ENCODE data around the gene SUFU. TPM values are rescaled to one million over a fixed set of nuclear protein-coding genes. Genes with fewer than 3 reads are reported as not detected.

SUFU gene
- total and polyA plus RNA-seq, 2 of the 13 experiments (the other 11 are each of a cell fraction or from before 2014, with no cell fraction given), result 2.9 to 5.5 TPM

DNA sequence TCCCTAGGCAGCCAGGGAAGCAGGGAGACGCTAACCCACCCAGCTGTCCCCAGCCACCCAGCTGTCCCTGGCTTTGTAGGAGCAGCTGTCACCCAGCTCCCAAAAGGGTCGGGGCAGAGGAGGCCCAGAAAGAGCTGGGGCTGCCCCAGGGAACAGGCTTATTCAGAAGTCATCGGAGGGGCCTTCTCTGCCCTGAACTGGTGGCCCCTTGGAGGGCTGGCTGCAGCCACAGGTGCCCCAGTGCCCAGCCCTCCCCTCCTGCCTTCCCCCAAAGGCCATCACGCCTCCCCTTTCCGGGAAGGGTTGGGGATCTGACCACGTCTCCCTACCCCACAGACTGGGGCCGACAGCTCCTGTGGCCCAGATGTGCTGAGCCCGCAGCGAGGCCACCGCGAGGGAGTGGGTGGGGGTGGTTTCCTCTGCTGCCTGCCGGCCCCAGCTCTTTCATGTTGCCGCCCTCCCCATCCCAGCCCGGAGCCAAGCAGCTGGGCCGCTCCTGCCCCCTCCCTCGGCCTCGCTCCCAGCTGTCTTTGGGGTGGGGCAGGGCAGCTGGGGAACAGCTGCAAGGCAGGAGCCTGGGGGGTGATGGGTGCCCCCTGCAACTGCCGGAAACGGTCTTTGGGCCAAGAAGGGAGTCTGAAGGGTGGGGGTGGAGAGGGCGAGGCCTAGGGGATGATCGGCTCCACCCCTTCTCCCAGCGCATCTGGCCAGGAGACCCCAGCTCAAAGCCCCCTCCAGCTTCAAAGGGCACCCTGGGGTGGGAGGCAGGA is 157.3 kb downstream of the SUFU start (continued):
- no peak for TF ChIP-seq CHCHD3 (CRISPR knock-in tag; IDR thresholded peaks at IDR 0.05)
- peak; percentile 89 for TF ChIP-seq TARDBP (CRISPR knock-in tag; IDR thresholded peaks at IDR 0.05)
- TF ChIP-seq, protein P1, sequence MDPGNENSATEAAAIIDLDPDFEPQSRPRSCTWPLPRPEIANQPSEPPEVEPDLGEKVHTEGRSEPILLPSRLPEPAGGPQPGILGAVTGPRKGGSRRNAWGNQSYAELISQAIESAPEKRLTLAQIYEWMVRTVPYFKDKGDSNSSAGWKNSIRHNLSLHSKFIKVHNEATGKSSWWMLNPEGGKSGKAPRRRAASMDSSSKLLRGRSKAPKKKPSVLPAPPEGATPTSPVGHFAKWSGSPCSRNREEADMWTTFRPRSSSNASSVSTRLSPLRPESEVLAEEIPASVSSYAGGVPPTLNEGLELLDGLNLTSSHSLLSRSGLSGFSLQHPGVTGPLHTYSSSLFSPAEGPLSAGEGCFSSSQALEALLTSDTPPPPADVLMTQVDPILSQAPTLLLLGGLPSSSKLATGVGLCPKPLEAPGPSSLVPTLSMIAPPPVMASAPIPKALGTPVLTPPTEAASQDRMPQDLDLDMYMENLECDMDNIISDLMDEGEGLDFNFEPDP (CRISPR knock-in tag; conservative IDR thresholded peaks at IDR 0.05), result no peak
- no peak for TF ChIP-seq SYNCRIP (IDR thresholded peaks at IDR 0.05; ENCODE audit: insufficient read depth, low read depth, low read length)
- TF ChIP-seq, protein P2, sequence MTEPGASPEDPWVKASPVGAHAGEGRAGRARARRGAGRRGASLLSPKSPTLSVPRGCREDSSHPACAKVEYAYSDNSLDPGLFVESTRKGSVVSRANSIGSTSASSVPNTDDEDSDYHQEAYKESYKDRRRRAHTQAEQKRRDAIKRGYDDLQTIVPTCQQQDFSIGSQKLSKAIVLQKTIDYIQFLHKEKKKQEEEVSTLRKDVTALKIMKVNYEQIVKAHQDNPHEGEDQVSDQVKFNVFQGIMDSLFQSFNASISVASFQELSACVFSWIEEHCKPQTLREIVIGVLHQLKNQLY (CRISPR knock-in tag; IDR thresholded peaks at IDR 0.05), result peak; percentile 63; the same call in 1 of the 2 replicates
- peak; percentile 34; the same call in 1 of the 2 replicates for TF ChIP-seq MIER3 (CRISPR knock-in tag; IDR thresholded peaks at IDR 0.05; ENCODE audit: borderline replicate concordance)
- no peak for TF ChIP-seq RFX5 (IDR thresholded peaks at IDR 0.05; ENCODE audit: low read depth, low read length)
- TF ChIP-seq KAT8 (CRISPR knock-in tag; IDR thresholded peaks at IDR 0.05), result no peak
- TF ChIP-seq PRMT3 (CRISPR knock-in tag; IDR thresholded peaks at IDR 0.05; ENCODE audit: borderline replicate concordance, low read depth), result no peak
- TF ChIP-seq, protein P3, sequence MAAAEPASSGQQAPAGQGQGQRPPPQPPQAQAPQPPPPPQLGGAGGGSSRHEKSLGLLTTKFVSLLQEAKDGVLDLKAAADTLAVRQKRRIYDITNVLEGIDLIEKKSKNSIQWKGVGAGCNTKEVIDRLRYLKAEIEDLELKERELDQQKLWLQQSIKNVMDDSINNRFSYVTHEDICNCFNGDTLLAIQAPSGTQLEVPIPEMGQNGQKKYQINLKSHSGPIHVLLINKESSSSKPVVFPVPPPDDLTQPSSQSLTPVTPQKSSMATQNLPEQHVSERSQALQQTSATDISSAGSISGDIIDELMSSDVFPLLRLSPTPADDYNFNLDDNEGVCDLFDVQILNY (CRISPR knock-in tag; conservative IDR thresholded peaks at IDR 0.05), result no peak
- TF ChIP-seq TSC22D2 (CRISPR knock-in tag; IDR thresholded peaks at IDR 0.05; ENCODE audit: borderline replicate concordance), result no peak
- TF ChIP-seq TIGD3 (CRISPR knock-in tag; IDR thresholded peaks at IDR 0.05; ENCODE audit: borderline replicate concordance), result no peak
- TF ChIP-seq SNAI1 (CRISPR knock-in tag; IDR thresholded peaks at IDR 0.05; ENCODE audit: borderline replicate concordance), result no peak
- TF ChIP-seq, protein P4, sequence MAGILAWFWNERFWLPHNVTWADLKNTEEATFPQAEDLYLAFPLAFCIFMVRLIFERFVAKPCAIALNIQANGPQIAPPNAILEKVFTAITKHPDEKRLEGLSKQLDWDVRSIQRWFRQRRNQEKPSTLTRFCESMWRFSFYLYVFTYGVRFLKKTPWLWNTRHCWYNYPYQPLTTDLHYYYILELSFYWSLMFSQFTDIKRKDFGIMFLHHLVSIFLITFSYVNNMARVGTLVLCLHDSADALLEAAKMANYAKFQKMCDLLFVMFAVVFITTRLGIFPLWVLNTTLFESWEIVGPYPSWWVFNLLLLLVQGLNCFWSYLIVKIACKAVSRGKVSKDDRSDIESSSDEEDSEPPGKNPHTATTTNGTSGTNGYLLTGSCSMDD (CRISPR knock-in tag; IDR thresholded peaks at IDR 0.05), result no peak
- TF ChIP-seq ZNF121 (CRISPR knock-in tag; IDR thresholded peaks at IDR 0.05), result peak; percentile 29; the same call in 1 of the 2 replicates
- no peak for TF ChIP-seq HOXA7 (CRISPR knock-in tag; IDR thresholded peaks at IDR 0.05)
- peak; percentile 78; the same call in 1 of the 2 replicates for TF ChIP-seq ZNF792 (CRISPR knock-in tag; IDR thresholded peaks at IDR 0.05)
- TF ChIP-seq ARNT2 (CRISPR knock-in tag; IDR thresholded peaks at IDR 0.05; ENCODE audit: low read depth), result no peak
- TF ChIP-seq MEF2D (CRISPR knock-in tag; IDR thresholded peaks at IDR 0.05), result peak; percentile 56; the same call in 1 of the 2 replicates
- no peak for TF ChIP-seq PHF5A (CRISPR knock-in tag; IDR thresholded peaks at IDR 0.05; ENCODE audit: low read depth, unreplicated experiment)
- no peak for TF ChIP-seq FOXJ3 (CRISPR knock-in tag; IDR thresholded peaks at IDR 0.05; ENCODE audit: borderline replicate concordance)
- peak; percentile 26 for TF ChIP-seq HNRNPLL (IDR thresholded peaks at IDR 0.05; ENCODE audit: low read depth, low read length, poor library complexity, severe bottlenecking)
- no peak for TF ChIP-seq KAT2B (IDR thresholded peaks at IDR 0.05; ENCODE audit: borderline replicate concordance, low read depth, low read length)
- TF ChIP-seq, protein P5, sequence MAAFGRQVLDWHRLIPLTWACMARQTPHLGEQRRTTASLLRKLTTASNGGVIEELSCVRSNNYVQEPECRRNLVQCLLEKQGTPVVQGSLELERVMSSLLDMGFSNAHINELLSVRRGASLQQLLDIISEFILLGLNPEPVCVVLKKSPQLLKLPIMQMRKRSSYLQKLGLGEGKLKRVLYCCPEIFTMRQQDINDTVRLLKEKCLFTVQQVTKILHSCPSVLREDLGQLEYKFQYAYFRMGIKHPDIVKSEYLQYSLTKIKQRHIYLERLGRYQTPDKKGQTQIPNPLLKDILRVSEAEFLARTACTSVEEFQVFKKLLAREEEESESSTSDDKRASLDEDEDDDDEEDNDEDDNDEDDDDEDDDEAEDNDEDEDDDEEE (CRISPR knock-in tag; IDR thresholded peaks at IDR 0.05), result no peak

All from HepG2 (cell line).